Camera-type eye (tissue), 1 donor: ENCODE data around the gene PSMC1. TPM values are rescaled to one million over a fixed set of nuclear protein-coding genes. Genes with fewer than 3 reads are reported as not detected.

Source experiments
- total RNA-seq: library from RNA; depleted of rRNA; stranded (reverse); fragments of >200 nt; gene quantifications from one replicate; pipeline ENCODE4 v1.2.3, GENCODE V29; 2014

PSMC1 gene
- 149 TPM for total RNA-seq

GRCh38 chr14:90256354-90257131, at the start of gene PSMC1:
PSMC1 (plus strand) TSS chr14:90256553; CDS start chr14:90256598, 45 bp downstream.

Other genes with a start within 250 kb of the PSMC1 start
- 1.4 TPM for gene KCNK13, start 194.6 kb upstream of the PSMC1 start, total RNA-seq
- 27.6 TPM for gene NRDE2, start 75.4 kb downstream of the PSMC1 start, total RNA-seq
- gene CALM1, start 140.5 kb downstream of the PSMC1 start, total RNA-seq, result 271 TPM